22Rv1 (cell line): ENCODE data around the gene PTGR1.

Experiments
- CTCF ChIP-seq: fragments of 450-650 bp; IDR thresholded peaks from 2 replicates; pipeline ENCODE4 v1.5.1; 2017; ENCODE audit warnings: mild to moderate bottlenecking
- ZFX ChIP-seq: fragments of 450-650 bp; IDR thresholded peaks from 2 replicates; pipeline ENCODE4 v1.6.1; 2017; ENCODE audit warnings: antibody characterized with exemption, borderline replicate concordance

- no peak for TF ChIP-seq CTCF
- TF ChIP-seq ZFX: no peak
These were observed 35.4 kb upstream of the PTGR1 start for GRCh38 chr9:111634860-111635259.
